Trophoblast cell (in vitro differentiated cells and primary cell): ENCODE data around the gene SLC35F4.

Experiments used
- DNase-seq, 2 donors: peaks; one replicate each; pipeline ENCODE4 v3.0.0-alpha.2; 2016
- H2AFZ ChIP-seq: 2 replicates; pipeline ENCODE4 v1.6.1; 2013; ENCODE audit warnings: low read length, moderate library complexity, mild to moderate bottlenecking; ENCODE audit not compliant: insufficient read depth, poor library complexity
- H2AK5ac ChIP-seq: 2 replicates; pipeline ENCODE4 v1.6.1; 2013; ENCODE audit warnings: mild to moderate bottlenecking, low read length
- H2BK120ac ChIP-seq: 2 replicates; pipeline ENCODE4 v1.6.1; 2013; ENCODE audit warnings: low read length, mild to moderate bottlenecking, moderate library complexity; ENCODE audit not compliant: insufficient read depth, poor library complexity
- H2BK12ac ChIP-seq: 2 replicates; pipeline ENCODE4 v1.6.1; 2013; ENCODE audit warnings: mild to moderate bottlenecking, low read length, moderate library complexity
- H2BK5ac ChIP-seq: 2 replicates; pipeline ENCODE4 v1.6.1; 2013; ENCODE audit warnings: low read length, low read depth, moderate library complexity, mild to moderate bottlenecking; ENCODE audit not compliant: poor library complexity
- H3K14ac ChIP-seq: 2 replicates; pipeline ENCODE4 v1.6.1; 2013; ENCODE audit warnings: mild to moderate bottlenecking, low read length
- H3K18ac ChIP-seq: 2 replicates; pipeline ENCODE4 v1.6.1; 2013; ENCODE audit warnings: mild to moderate bottlenecking, low read length
- H3K23ac ChIP-seq: 2 replicates; pipeline ENCODE4 v1.6.1; 2013; ENCODE audit warnings: low read length
- H3K27ac ChIP-seq: 2 replicates; pipeline ENCODE4 v1.5.1; 2013; ENCODE audit warnings: low read depth, mild to moderate bottlenecking, inconsistent platforms, low read length, moderate library complexity
- H3K27me3 ChIP-seq: 2 replicates; pipeline ENCODE4 v1.6.1; 2013; ENCODE audit warnings: inconsistent platforms, mild to moderate bottlenecking, low read length, moderate library complexity; ENCODE audit not compliant: insufficient read depth
- H3K36me3 ChIP-seq, 2 experiments: 1 replicate in 1 of 2; 2 replicates in 1 of 2; pipeline ENCODE4 v1.6.1; 2013; ENCODE audit warnings: low read length in 2 of 2, mild to moderate bottlenecking in 2 of 2, moderate library complexity in 1 of 2; ENCODE audit not compliant: insufficient read depth in 2 of 2, control insufficient read depth in 1 of 2
- H3K4ac ChIP-seq: 2 replicates; pipeline ENCODE4 v1.6.1; 2013; ENCODE audit warnings: low read depth, mild to moderate bottlenecking, low read length, moderate library complexity
- H3K4me1 ChIP-seq, 2 experiments: 1 replicate in 1 of 2; 2 replicates in 1 of 2; pipeline ENCODE4 v1.6.1; 2013; ENCODE audit warnings: low read length in 2 of 2, mild to moderate bottlenecking in 2 of 2, moderate library complexity in 1 of 2; ENCODE audit not compliant: insufficient read depth in 2 of 2, control insufficient read depth in 1 of 2
- H3K4me2 ChIP-seq: 2 replicates; pipeline ENCODE4 v1.6.1; 2013; ENCODE audit warnings: inconsistent platforms, mild to moderate bottlenecking, low read length, moderate library complexity
- H3K4me3 ChIP-seq: 2 replicates; pipeline ENCODE4 v1.5.1; 2013; ENCODE audit warnings: mild to moderate bottlenecking, low read depth, low read length, inconsistent platforms
- H3K79me1 ChIP-seq: one replicate; pipeline ENCODE4 v1.6.1; 2013; ENCODE audit warnings: low read length
- H3K79me2 ChIP-seq: 2 replicates; pipeline ENCODE4 v1.6.1; 2013; ENCODE audit warnings: low read length, mild to moderate bottlenecking; ENCODE audit not compliant: control insufficient read depth, insufficient read depth, poor library complexity
- H3K9ac ChIP-seq: 2 replicates; pipeline ENCODE4 v1.6.1; 2013; ENCODE audit warnings: mild to moderate bottlenecking, low read length
- H3K9me3 ChIP-seq: 2 replicates; pipeline ENCODE4 v1.6.1; 2013; ENCODE audit warnings: low read depth, mild to moderate bottlenecking, control low read depth, inconsistent platforms, low read length; ENCODE audit not compliant: insufficient read depth
- H4K12ac ChIP-seq: 2 replicates; pipeline ENCODE4 v1.6.1; 2013; ENCODE audit warnings: low read depth, mild to moderate bottlenecking, low read length, moderate library complexity
- H4K8ac ChIP-seq: 2 replicates; pipeline ENCODE4 v1.6.1; 2013; ENCODE audit warnings: low read depth, mild to moderate bottlenecking, low read length, moderate library complexity
- H4K91ac ChIP-seq: one replicate; pipeline ENCODE4 v1.6.1; 2013; ENCODE audit warnings: low read depth, mild to moderate bottlenecking, low read length, moderate library complexity
- WGBS: extraction: QIAGEN DNeasy Blood & Tissue Kit; methylation state at CpG from one replicate; pipeline ENCODE4 v1.1.7; 2013; ENCODE audit warnings: missing lambda C conversion rate; ENCODE audit not compliant: insufficient read length, insufficient coverage; ENCODE audit errors: extremely low coverage; 5-methylcytosine and 5-hydroxymethylcytosine counted together

Gene SLC35F4

DNA sequence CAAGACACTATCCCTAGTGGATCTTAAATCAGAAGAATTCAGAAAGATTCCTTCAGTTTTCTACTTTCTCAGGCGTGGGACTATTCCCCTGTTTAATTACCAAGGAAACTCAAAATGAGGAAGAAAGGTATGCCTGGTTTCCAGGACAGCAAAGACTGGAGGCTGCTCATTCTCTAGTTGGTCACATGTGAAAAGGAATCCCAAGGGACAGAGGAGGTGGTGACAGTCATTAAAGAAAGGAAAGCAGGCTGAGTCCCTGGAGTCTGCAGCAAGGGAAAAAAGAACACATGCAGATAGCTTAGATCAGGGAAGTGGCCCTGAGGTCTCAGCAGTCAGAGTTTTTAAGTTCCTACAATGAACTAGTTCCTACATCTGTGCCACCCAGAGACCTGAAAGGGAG lies 206.8 kb downstream of the SLC35F4 start:
- Histone ChIP-seq H4K8ac (no peak overlapping the region), H3K4me2 (no peak overlapping the region), H2AFZ (no peak overlapping the region), H3K27me3 (no peaks in the 10 kb centered on the region), H3K4me3 (no peak overlapping the region), H3K36me3 (no peaks in the 10 kb centered on the region), H3K27ac (no peak overlapping the region), H3K18ac (no peak overlapping the region), H3K9ac (no peak overlapping the region), H2AK5ac (no peak overlapping the region), H3K14ac (no peak overlapping the region), H2BK5ac (no peak overlapping the region), H4K91ac (no peak overlapping the region), H3K4me1 (no peaks in the 10 kb centered on the region), H3K4ac (no peak overlapping the region), H4K12ac (no peak overlapping the region), H3K79me2 (no peaks in the 10 kb centered on the region), H2BK120ac (no peak overlapping the region), H2BK12ac (no peak overlapping the region), H3K9me3 (no peaks in the 10 kb centered on the region), H3K23ac (no peak overlapping the region), H3K79me1 (no peaks in the 10 kb centered on the region)
- no CpG with 5 or more reads among the region's 1 CpG for WGBS
- no peak for DNase-seq

DNA sequence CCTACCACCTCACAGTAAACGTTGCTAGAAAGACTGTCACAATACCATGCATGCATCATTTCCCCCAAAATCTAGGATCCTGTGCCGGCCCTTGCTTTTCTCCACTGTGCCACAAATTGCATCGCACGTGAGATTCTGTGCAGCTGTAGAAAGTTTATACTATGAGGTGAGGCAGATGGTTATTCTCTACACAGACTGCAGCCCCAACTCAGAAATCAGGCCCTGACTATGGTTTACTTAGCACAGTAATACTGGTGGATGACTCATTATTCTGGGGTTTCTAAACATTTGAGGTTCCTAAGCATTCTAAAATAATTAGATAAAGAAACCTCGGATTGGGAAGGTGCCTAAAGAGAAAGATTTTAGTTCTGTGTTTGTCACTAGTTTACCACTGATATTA lies 208.4 kb downstream of the SLC35F4 start:
- H3K27ac ChIP-seq, result no peak overlapping the region
- H4K8ac ChIP-seq, result no peak overlapping the region
- no peak overlapping the region for H2BK5ac ChIP-seq
- no peak overlapping the region for H3K14ac ChIP-seq
- H3K18ac ChIP-seq, result no peak overlapping the region
- H3K9ac ChIP-seq, result no peak overlapping the region
- H3K79me1 ChIP-seq, result no peaks in the 10 kb centered on the region
- H2AK5ac ChIP-seq, result no peak overlapping the region
- no peak overlapping the region for H3K4me2 ChIP-seq
- H2BK120ac ChIP-seq, result no peak overlapping the region
- H3K4ac ChIP-seq, result no peak overlapping the region
- H3K27me3 ChIP-seq, result no peaks in the 10 kb centered on the region
- no peak overlapping the region for H3K23ac ChIP-seq
- WGBS, result no CpG with 5 or more reads among the region's 5 CpGs
- no peaks in the 10 kb centered on the region for H3K36me3 ChIP-seq
- H2BK12ac ChIP-seq, result no peak overlapping the region
- H3K4me3 ChIP-seq, result no peak overlapping the region
- H3K4me1 ChIP-seq, result no peaks in the 10 kb centered on the region
- H3K9me3 ChIP-seq, result no peaks in the 10 kb centered on the region
- H4K91ac ChIP-seq, result no peak overlapping the region
- no peak overlapping the region for H2AFZ ChIP-seq
- no peak overlapping the region for H4K12ac ChIP-seq
- DNase-seq, result no peak
- no peaks in the 10 kb centered on the region for H3K79me2 ChIP-seq

DNA sequence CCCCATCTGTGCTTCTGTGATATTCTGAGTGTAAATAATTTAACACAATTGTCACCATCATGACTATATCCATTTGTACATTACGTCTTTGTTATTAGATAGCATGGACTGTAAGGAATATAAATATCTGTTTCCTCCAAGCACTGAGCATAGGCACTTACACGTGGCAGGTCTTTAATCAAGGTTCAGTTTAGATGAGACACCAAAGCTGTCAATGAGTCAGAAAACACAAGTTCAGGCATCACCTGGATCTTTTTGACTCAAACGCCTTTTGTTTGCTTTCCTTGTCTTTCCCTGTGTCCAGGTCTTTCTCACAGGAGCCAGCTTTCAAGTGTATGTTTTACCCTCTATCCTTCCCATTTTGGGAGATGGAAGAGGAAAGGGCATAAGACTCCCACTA lies 209.0 kb downstream of the SLC35F4 start:
- H3K27ac ChIP-seq, result no peak overlapping the region
- no peak for DNase-seq
- H3K4me2 ChIP-seq, result no peak overlapping the region
- H2BK5ac ChIP-seq, result no peak overlapping the region
- no peak overlapping the region for H3K14ac ChIP-seq
- no peaks in the 10 kb centered on the region for H3K27me3 ChIP-seq
- H3K9me3 ChIP-seq, result no peaks in the 10 kb centered on the region
- no peaks in the 10 kb centered on the region for H3K36me3 ChIP-seq
- no peaks in the 10 kb centered on the region for H3K4me1 ChIP-seq
- H3K4me3 ChIP-seq, result no peak overlapping the region
- no peaks in the 10 kb centered on the region for H3K79me1 ChIP-seq
- WGBS, result no CpG with 5 or more reads among the region's 3 CpGs
- no peak overlapping the region for H2BK12ac ChIP-seq
- no peak overlapping the region for H4K12ac ChIP-seq
- H4K91ac ChIP-seq, result no peak overlapping the region
- H2AK5ac ChIP-seq, result no peak overlapping the region
- no peak overlapping the region for H4K8ac ChIP-seq
- H3K9ac ChIP-seq, result no peak overlapping the region
- H2BK120ac ChIP-seq, result no peak overlapping the region
- no peak overlapping the region for H3K18ac ChIP-seq
- no peak overlapping the region for H3K23ac ChIP-seq
- H3K4ac ChIP-seq, result no peak overlapping the region
- H2AFZ ChIP-seq, result no peak overlapping the region
- H3K79me2 ChIP-seq, result no peaks in the 10 kb centered on the region

DNA sequence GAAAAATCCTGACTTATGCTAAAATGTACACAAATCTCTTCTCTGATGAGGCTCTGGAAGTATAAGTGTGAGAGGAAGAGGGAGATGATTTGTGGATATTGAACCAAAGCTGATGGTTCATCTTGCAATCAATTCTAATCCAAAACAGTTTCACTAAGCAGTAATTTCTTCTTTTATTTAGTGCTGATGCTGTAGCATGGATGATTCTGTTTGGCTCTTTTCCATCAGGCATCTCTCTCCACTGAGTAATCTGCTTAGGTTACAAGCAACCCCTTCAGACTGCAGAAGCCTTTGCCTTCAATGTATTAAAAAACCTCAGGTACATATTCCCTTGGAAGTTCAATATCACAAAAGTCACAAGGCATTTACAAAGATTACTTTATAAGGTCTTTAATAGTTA lies 213.1 kb downstream of the SLC35F4 start:
- Histone ChIP-seq H3K79me1 (no peaks in the 10 kb centered on the region), H3K36me3 (no peaks in the 10 kb centered on the region), H2BK120ac (no peak overlapping the region), H3K9me3 (no peaks in the 10 kb centered on the region), H3K9ac (no peak overlapping the region), H3K79me2 (no peaks in the 10 kb centered on the region), H4K91ac (no peak overlapping the region), H4K12ac (no peak overlapping the region), H3K14ac (no peak overlapping the region), H2BK5ac (no peak overlapping the region), H2AK5ac (no peak overlapping the region), H3K23ac (no peak overlapping the region), H3K4ac (no peak overlapping the region), H3K18ac (no peak overlapping the region), H3K4me3 (no peak overlapping the region), H4K8ac (no peak overlapping the region), H2AFZ (no peak overlapping the region), H3K4me1 (no peaks in the 10 kb centered on the region), H3K27me3 (no peaks in the 10 kb centered on the region), H3K4me2 (no peak overlapping the region), H3K27ac (no peak overlapping the region), H2BK12ac (no peak overlapping the region)
- no peak for DNase-seq

DNA sequence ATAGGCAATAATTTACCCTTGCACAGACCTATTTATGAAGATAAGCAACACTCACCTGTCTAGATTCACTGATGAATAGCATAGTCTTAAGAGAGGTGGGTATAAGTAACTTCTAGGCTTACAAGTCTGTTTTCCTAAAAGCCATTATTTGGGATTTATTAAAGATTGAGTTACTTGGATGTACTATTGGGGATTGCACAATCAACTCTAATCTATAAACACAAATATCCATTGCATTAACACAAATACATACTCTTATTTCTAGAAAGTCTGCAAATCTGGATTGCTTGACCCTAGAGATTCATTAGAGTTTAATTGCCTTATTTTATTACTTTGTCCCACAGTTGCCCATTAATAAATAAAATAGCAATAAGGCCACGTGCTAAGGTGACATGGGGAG lies 224.1 kb downstream of the SLC35F4 start:
- WGBS, result no CpG with 5 or more reads among the region's 1 CpG
- Histone ChIP-seq H3K4me2 (no peak overlapping the region), H3K9me3 (no peaks in the 10 kb centered on the region), H4K91ac (no peak overlapping the region), H2AFZ (no peak overlapping the region), H2BK12ac (no peak overlapping the region), H3K14ac (no peak overlapping the region), H3K4me3 (no peak overlapping the region), H2BK120ac (no peak overlapping the region), H4K8ac (no peak overlapping the region), H2AK5ac (no peak overlapping the region), H3K9ac (no peak overlapping the region), H3K79me2 (no peaks in the 10 kb centered on the region), H3K27ac (no peak overlapping the region), H3K27me3 (no peaks in the 10 kb centered on the region), H3K36me3 (no peaks in the 10 kb centered on the region), H3K4me1 (no peaks in the 10 kb centered on the region), H3K79me1 (no peaks in the 10 kb centered on the region), H3K4ac (no peak overlapping the region), H3K18ac (no peak overlapping the region), H3K23ac (no peak overlapping the region), H4K12ac (no peak overlapping the region), H2BK5ac (no peak overlapping the region)
- DNase-seq, result no peak
